ENCODE measurements around the gene FASLG.

GRCh38 chr1:172658871-172659453 lies at the start of gene FASLG:
- TF ChIP-seq CTCF (IDR thresholded peaks at IDR 0.05) (no peak), POLR2A (IDR thresholded peaks at IDR 0.05) (no peak)
